Epithelial cell of esophagus (primary cell): ENCODE measurements around the gene MPP2.

ENCODE experiments used
- DNase-seq: peaks from one replicate; pipeline ENCODE4 v3.0.0; 2010; ENCODE audit warnings: low read depth
- H3K4me3 ChIP-seq: 2 replicates; pipeline ENCODE4 v1.5.1; 2011; ENCODE audit warnings: mild to moderate bottlenecking, low read length, control low read depth
- TF ChIP-seq, protein P1 (sequence below): IDR thresholded peaks from 2 replicates; pipeline ENCODE4 v1.5.1; 2011; ENCODE audit warnings: low read depth, mild to moderate bottlenecking, low read length, control low read depth, inconsistent platforms; ENCODE audit not compliant: insufficient read depth; ENCODE audit errors: missing control alignments

MPP2 gene

GRCh38 chr17:43938838-43939182 lies 31.5 kb upstream of the MPP2 start:
- H3K4me3 ChIP-seq = no peak overlapping the region
- DNase-seq = no peak
- TF ChIP-seq, protein P1, sequence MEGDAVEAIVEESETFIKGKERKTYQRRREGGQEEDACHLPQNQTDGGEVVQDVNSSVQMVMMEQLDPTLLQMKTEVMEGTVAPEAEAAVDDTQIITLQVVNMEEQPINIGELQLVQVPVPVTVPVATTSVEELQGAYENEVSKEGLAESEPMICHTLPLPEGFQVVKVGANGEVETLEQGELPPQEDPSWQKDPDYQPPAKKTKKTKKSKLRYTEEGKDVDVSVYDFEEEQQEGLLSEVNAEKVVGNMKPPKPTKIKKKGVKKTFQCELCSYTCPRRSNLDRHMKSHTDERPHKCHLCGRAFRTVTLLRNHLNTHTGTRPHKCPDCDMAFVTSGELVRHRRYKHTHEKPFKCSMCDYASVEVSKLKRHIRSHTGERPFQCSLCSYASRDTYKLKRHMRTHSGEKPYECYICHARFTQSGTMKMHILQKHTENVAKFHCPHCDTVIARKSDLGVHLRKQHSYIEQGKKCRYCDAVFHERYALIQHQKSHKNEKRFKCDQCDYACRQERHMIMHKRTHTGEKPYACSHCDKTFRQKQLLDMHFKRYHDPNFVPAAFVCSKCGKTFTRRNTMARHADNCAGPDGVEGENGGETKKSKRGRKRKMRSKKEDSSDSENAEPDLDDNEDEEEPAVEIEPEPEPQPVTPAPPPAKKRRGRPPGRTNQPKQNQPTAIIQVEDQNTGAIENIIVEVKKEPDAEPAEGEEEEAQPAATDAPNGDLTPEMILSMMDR = no peak

GRCh38 chr17:43936434-43936833 lies 29.1 kb upstream of the MPP2 start:
- H3K4me3 ChIP-seq = no peak overlapping the region
- DNase-seq = peak; percentile 80
- TF ChIP-seq, protein P1 = no peak

DNA sequence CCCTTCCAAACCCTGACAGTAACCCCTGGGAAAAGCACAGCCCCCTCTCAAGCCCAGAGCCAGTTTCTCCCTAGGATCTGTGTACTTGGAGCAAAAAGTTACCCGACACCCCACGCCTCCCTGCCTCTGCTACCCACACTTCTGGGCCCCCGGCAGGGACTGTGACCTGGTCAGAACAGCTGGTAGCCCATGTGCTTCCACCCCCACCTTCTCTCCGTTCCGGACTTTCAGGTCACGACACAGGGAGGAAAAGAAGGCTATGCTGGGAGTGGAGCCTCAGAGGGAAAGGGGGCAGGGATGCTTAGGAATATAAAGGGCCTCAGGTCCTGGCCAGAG lies 28.6 kb upstream of the MPP2 start:
- TF ChIP-seq, protein P1 = no peak
- DNase-seq = no peak
- no peak overlapping the region for H3K4me3 ChIP-seq

DNA sequence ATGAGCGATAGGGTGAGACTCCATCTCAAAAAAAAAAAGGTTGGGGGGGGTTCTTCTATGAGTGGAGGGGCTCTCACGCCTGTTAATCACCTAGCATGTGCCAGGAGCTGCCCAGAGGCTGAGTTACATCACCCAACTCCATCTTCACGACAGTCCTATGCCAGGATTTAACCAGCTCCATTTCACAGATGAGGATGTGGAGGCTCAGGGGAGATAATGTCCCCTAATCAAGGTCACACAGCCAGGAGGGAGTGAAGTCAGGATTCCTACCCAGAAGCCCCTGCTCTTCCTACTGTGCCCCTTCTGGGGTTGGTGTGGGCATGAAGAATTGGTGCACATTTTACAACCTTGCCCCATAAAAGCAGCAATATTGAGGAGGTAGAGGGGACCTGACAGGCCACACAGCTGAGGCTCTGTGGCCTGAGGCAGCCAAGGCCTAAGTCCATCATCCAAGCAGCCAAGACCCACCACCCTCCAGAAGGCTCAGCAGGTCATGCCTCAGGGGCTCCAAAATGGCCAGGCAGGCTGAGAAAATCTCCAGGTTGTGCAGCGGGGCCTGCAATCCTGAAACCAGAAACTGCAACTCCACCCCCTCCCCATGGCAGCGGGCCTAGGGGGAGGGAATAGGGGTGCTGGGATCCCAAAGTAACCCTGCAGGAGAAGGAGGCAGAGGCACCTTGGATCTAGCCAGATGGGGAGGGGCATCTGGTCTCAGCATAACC lies 28.0 kb upstream of the MPP2 start:
- no peak for DNase-seq
- TF ChIP-seq, protein P1 = no peak
- H3K4me3 ChIP-seq = no peak overlapping the region

DNA sequence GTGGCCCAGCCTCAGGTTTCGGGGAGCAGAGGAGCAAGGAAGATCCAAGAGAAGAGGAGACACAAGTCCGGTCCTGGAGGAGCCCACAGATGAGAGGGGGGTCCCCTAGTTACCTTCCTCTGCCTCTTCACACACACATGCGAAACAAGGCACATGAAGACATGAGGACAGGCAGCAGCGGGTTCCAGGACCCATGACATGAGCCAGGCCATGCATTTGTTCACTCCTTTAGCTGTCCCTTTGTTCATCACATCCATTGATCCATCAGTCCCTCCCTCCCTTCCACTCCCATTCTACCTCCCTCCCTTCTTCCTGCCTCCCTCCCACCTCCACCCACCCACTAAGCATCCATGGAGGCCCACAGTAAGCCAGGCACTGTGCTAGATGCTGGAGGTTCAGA lies 25.6 kb upstream of the MPP2 start:
- H3K4me3 ChIP-seq = no peak overlapping the region
- TF ChIP-seq, protein P1 = no peak
- DNase-seq = no peak

- DNase-seq = no peak
- TF ChIP-seq, protein P1 = no peak
- H3K4me3 ChIP-seq = no peak overlapping the region
Measured at GRCh38 chr17:43932357-43932756, 25.0 kb upstream of the MPP2 start.

- TF ChIP-seq, protein P1 = no peak
- H3K4me3 ChIP-seq = no peak overlapping the region
- DNase-seq = no peak
Measured at GRCh38 chr17:43931062-43931571, 23.8 kb upstream of the MPP2 start.
